ENCODE results near the gene TRERF1. TPM values are rescaled to one million over a fixed set of nuclear protein-coding genes. Genes with fewer than 3 reads are reported as not detected.

Gene TRERF1
- polyA plus RNA-seq, 1 donor (not counting 4 experiments of a cell fraction or from before 2014, with no cell fraction given) = 4.8 TPM

DNA sequence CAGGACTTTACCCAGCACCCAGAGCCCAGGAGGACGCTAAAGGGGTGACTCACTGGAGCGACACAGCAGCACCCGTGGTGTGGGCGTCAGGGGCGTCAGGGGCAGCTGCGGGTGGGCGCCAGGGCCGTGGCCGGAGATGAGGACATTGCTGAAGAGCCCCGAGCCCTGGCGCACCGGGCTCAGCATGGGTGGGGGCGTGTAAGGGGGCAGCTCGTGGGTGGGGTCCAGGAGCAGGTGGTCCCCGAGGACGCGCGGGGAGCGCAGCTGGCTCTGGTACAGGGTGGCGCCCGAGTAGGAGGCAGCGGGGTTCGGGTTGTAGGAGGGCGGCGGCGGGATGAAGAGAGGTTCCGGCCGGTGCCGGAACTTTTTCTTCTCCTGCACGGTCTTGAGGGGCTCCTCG is 192.4 kb downstream of the TRERF1 start:
- H3K27ac ChIP-seq (ENCODE audit: control insufficient read depth, insufficient read depth, low read length) = no peak overlapping the region
- no peaks in the 10 kb centered on the region for H4K20me1 ChIP-seq (ENCODE audit: control insufficient read depth, extremely low read depth, insufficient read depth, low read length)
- no peak overlapping the region for H3K4me3 ChIP-seq (ENCODE audit: control insufficient read depth in 2 of 3, extremely low read depth in 1 of 3, insufficient read depth in 2 of 3, low read depth in 1 of 3, low read length in 3 of 3)
- H3K4me1 ChIP-seq (ENCODE audit: control insufficient read depth, extremely low read depth, insufficient read depth, low read length) = no peaks in the 10 kb centered on the region
- no peaks in the 10 kb centered on the region for H3K9me3 ChIP-seq (ENCODE audit: control insufficient read depth, low read depth, low read length)
- TF ChIP-seq, protein P1, sequence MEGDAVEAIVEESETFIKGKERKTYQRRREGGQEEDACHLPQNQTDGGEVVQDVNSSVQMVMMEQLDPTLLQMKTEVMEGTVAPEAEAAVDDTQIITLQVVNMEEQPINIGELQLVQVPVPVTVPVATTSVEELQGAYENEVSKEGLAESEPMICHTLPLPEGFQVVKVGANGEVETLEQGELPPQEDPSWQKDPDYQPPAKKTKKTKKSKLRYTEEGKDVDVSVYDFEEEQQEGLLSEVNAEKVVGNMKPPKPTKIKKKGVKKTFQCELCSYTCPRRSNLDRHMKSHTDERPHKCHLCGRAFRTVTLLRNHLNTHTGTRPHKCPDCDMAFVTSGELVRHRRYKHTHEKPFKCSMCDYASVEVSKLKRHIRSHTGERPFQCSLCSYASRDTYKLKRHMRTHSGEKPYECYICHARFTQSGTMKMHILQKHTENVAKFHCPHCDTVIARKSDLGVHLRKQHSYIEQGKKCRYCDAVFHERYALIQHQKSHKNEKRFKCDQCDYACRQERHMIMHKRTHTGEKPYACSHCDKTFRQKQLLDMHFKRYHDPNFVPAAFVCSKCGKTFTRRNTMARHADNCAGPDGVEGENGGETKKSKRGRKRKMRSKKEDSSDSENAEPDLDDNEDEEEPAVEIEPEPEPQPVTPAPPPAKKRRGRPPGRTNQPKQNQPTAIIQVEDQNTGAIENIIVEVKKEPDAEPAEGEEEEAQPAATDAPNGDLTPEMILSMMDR (optimal IDR thresholded peaks at IDR 0.05 in 1 of 3, IDR thresholded peaks at IDR 0.05 in 1 of 3, conservative IDR thresholded peaks at IDR 0.05 in 1 of 3; ENCODE audit: extremely low read depth in 1 of 3, insufficient read depth in 2 of 3, low read length in 3 of 3) = no peak
- no peak for TF ChIP-seq EZH2 (IDR thresholded peaks at IDR 0.05; ENCODE audit: low read length)
- no peak overlapping the region for H3K4me2 ChIP-seq (ENCODE audit: control insufficient read depth, extremely low read depth, insufficient read depth, low read depth, low read length)
- FAIRE-seq (no peak), DNase-seq (ENCODE audit: low read depth, low spot score) (no peak)
- peaks cover 7 to 8% of the 10 kb centered on the region in 2 experiments for H3K36me3 ChIP-seq (ENCODE audit: control insufficient read depth in 2 of 2, extremely low read depth in 1 of 2, insufficient read depth in 2 of 2, low read length in 2 of 2)
- H3K9me1 ChIP-seq (ENCODE audit: control insufficient read depth, extremely low read depth, insufficient read depth, low read length) = no peaks in the 10 kb centered on the region
- dilution Hi-C loops (cut with MboI; ENCODE audit: extremely low pct_ligation_motif_present, low sequenced_read_pairs) = no loop called here
- no peaks in the 10 kb centered on the region for H3K79me2 ChIP-seq (ENCODE audit: control insufficient read depth, insufficient read depth, low read length)
- H2AFZ ChIP-seq (ENCODE audit: control insufficient read depth, low read length) = no peak overlapping the region
- no peak overlapping the region for H3K9ac ChIP-seq (ENCODE audit: control insufficient read depth, extremely low read depth, insufficient read depth, low read length)
- H3K27me3 ChIP-seq (ENCODE audit: control insufficient read depth, extremely low read depth, insufficient read depth, low read length) = no peaks in the 10 kb centered on the region

DNA sequence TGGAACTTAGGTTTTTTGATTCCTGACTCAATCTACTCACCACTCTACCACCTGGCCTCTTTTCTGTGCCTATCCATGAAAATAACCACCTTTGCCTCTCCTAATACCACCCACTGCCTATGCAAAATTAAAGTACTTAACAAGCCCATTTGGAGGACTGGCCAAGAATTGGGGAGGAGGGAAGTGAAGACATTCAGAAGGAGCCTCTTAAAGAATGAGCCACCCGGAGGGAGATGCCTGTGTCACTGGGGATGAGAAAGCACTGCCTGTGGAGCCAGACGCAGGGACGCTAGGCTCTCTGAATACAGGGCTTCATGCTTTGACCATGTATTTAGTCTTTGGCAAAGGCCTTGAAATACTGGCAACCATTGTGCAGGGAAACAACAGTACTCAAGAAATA is 194.1 kb downstream of the TRERF1 start:
- FAIRE-seq = no peak
- Histone ChIP-seq H3K9ac (ENCODE audit: control insufficient read depth, extremely low read depth, insufficient read depth, low read length) (no peak overlapping the region), H3K4me1 (ENCODE audit: control insufficient read depth, extremely low read depth, insufficient read depth, low read length) (no peaks in the 10 kb centered on the region), H3K9me3 (ENCODE audit: control insufficient read depth, low read depth, low read length) (no peaks in the 10 kb centered on the region), H3K4me3 (ENCODE audit: control insufficient read depth in 2 of 3, extremely low read depth in 1 of 3, insufficient read depth in 2 of 3, low read depth in 1 of 3, low read length in 3 of 3) (no peak overlapping the region), H3K79me2 (ENCODE audit: control insufficient read depth, insufficient read depth, low read length) (no peaks in the 10 kb centered on the region), H3K27ac (ENCODE audit: control insufficient read depth, insufficient read depth, low read length) (no peak overlapping the region), H3K4me2 (ENCODE audit: control insufficient read depth, extremely low read depth, insufficient read depth, low read depth, low read length) (no peak overlapping the region), H3K9me1 (ENCODE audit: control insufficient read depth, extremely low read depth, insufficient read depth, low read length) (no peaks in the 10 kb centered on the region), H3K27me3 (ENCODE audit: control insufficient read depth, extremely low read depth, insufficient read depth, low read length) (no peaks in the 10 kb centered on the region), H2AFZ (ENCODE audit: control insufficient read depth, low read length) (no peak overlapping the region), H3K36me3 (ENCODE audit: control insufficient read depth in 2 of 2, extremely low read depth in 1 of 2, insufficient read depth in 2 of 2, low read length in 2 of 2) (peaks cover 9 to 17% of the 10 kb centered on the region in 2 experiments), H4K20me1 (ENCODE audit: control insufficient read depth, extremely low read depth, insufficient read depth, low read length) (no peaks in the 10 kb centered on the region)
- dilution Hi-C loops (cut with MboI; ENCODE audit: extremely low pct_ligation_motif_present, low sequenced_read_pairs) = no loop called here
- no peak for DNase-seq (ENCODE audit: low read depth, low spot score)
- TF ChIP-seq, protein P1 (optimal IDR thresholded peaks at IDR 0.05 in 1 of 3, IDR thresholded peaks at IDR 0.05 in 1 of 3, conservative IDR thresholded peaks at IDR 0.05 in 1 of 3; ENCODE audit: extremely low read depth in 1 of 3, insufficient read depth in 2 of 3, low read length in 3 of 3) = no peak

Measured in keratinocyte (primary cell).